Coronary artery (tissue), 2 donors: ENCODE measurements around the gene CDIP1.
A peak's percentile ranks its signal among the peaks of the same experiment; 100 is the strongest.

Experiments
- DNase-seq: peaks from one replicate; pipeline ENCODE4 v3.0.0-alpha.2; 2017; ENCODE audit warnings: low spot score
- H3K27ac ChIP-seq, 2 donors: fragments of 200-600 bp; sonication (generic); one replicate each; pipeline ENCODE4 v1.5.1; 2016 to 2019
- H3K4me3 ChIP-seq: fragments of 200-600 bp; sonication (generic); 2 replicates; pipeline ENCODE4 v1.5.1; 2016; ENCODE audit warnings: mild to moderate bottlenecking, moderate library complexity
- CTCF ChIP-seq: fragments of 200-600 bp; sonication (generic); IDR thresholded peaks from one replicate; pipeline ENCODE4 v1.5.1; 2019; ENCODE audit warnings: antibody characterized with exemption

CDIP1 gene

GRCh38 chr16:4538350-4539235 is at the start of gene CDIP1:
TSS of gene CDIP1 (minus strand) at chr16:4538773. CDS start at chr16:4514130, 24,643 bp downstream.
- DNase-seq = peak; percentile 98
- no peak for TF ChIP-seq CTCF
- H3K27ac ChIP-seq = peak within 1 kb of the TSS; percentile 90 to 92
- peak within 1 kb of the TSS; percentile 92 for H3K4me3 ChIP-seq

- no peak for TF ChIP-seq CTCF
These were observed 47.7 kb upstream of the CDIP1 start for GRCh38 chr16:4586291-4586690.

GRCh38 chr16:4583906-4584305 is 45.3 kb upstream of the CDIP1 start:
- no peak overlapping the region for H3K4me3 ChIP-seq
- H3K27ac ChIP-seq = no peak overlapping the region
- DNase-seq = no peak
- no peak for TF ChIP-seq CTCF

More at GRCh38 chr16:4586291-4586690, 47.7 kb upstream of the CDIP1 start:
- H3K27ac ChIP-seq = no peak overlapping the region
- DNase-seq = no peak
- H3K4me3 ChIP-seq = no peak overlapping the region

- no peak for TF ChIP-seq CTCF
- Histone ChIP-seq H3K4me3 (no peak overlapping the region), H3K27ac (no peak overlapping the region)
- no peak for DNase-seq
These were observed 41.7 kb upstream of the CDIP1 start for GRCh38 chr16:4580250-4580649.

GRCh38 chr16:4578961-4579530 is 40.5 kb upstream of the CDIP1 start:
- Histone ChIP-seq H3K27ac (no peak overlapping the region), H3K4me3 (no peak overlapping the region)
- no peak for TF ChIP-seq CTCF
- DNase-seq = no peak

GRCh38 chr16:4576008-4576407 is 37.4 kb upstream of the CDIP1 start:
- DNase-seq = no peak
- TF ChIP-seq CTCF = no peak
- Histone ChIP-seq H3K4me3 (no peak overlapping the region), H3K27ac (no peak overlapping the region)
